ENCODE data around the gene ITPKA. TPM values are rescaled to one million over a fixed set of nuclear protein-coding genes. Genes with fewer than 3 reads are reported as not detected.

The ITPKA gene
- total RNA-seq, 1 experiment from 2014 or later: 16.8 TPM

DNA sequence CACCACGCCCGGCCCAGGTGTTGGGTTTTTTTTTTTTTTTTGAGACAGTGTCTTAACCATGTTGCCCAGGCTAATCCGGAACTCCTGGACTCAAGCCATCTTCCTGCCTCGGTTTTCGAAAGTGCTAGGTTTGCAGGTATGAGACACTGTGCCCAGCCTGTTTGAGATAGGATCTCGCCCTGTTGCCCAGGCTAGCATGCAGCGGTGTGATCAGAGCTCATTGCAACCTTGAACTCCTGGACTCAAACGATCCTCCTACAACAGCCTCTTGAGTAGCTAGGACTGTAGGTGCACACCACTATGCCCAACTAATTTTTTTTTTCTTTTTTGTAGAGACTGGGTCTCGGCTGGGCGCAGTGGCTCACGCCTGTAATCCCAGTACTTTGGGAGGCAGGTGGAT lies 20.3 kb upstream of the ITPKA start:
- H2AFZ ChIP-seq (ENCODE audit: low read length): no peak overlapping the region
- ChIA-PET CTCF (interaction anchor here (0.6 kb wide), 1 partner anchor 337 kb away, joined by 3 read pairs; no protein-coding TSS in a partner anchor), POLR2A (ENCODE audit: unreplicated experiment) (no interaction called here)
- H3F3A ChIP-seq (ENCODE audit: low read length, unreplicated experiment): no peaks in the 10 kb centered on the region
- TF ChIP-seq CTCF (conservative IDR thresholded peaks at IDR 0.05; ENCODE audit: low read depth, low read length): no peak
- TF ChIP-seq EZH2 (IDR thresholded peaks at IDR 0.05; ENCODE audit: low read length, unreplicated experiment): no peak
- no peak for TF ChIP-seq EZH2phosphoT487 (IDR thresholded peaks at IDR 0.05; ENCODE audit: borderline replicate concordance, low read length)
- H3K9ac ChIP-seq (ENCODE audit: low read length): no peak overlapping the region
- peaks cover 20% of the 10 kb centered on the region for H3K4me1 ChIP-seq (ENCODE audit: insufficient read depth, low read length)
- peaks cover 48% of the 10 kb centered on the region for H3K36me3 ChIP-seq (ENCODE audit: low read depth, low read length)
- no peaks in the 10 kb centered on the region for H3K79me2 ChIP-seq (ENCODE audit: low read length)
- no peak for DNase-seq
- no peaks in the 10 kb centered on the region for H4K20me1 ChIP-seq (ENCODE audit: low read length)
- no peak overlapping the region for H3K4me3 ChIP-seq (ENCODE audit: low read length)
- intact Hi-C loops (cut with micrococcal nuclease): no loop called here
- H3K27ac ChIP-seq (ENCODE audit: low read length): no peak overlapping the region
- H3K27me3 ChIP-seq (ENCODE audit: low read length): no peaks in the 10 kb centered on the region
- no peaks in the 10 kb centered on the region for H3K9me3 ChIP-seq (ENCODE audit: low read length)
- ATAC-seq: no peak
- H3K9me2 ChIP-seq (replicated peaks; ENCODE audit: low read length): no peaks in the 10 kb centered on the region
- no peak overlapping the region for H3K4me2 ChIP-seq (ENCODE audit: low read length)
- no TSS peak for BruUV-seq (replicated peaks)

GRCh38 chr15:41474436-41474835 lies 19.2 kb upstream of the ITPKA start:
- H3K9me3 ChIP-seq (ENCODE audit: low read length): no peaks in the 10 kb centered on the region
- no peaks in the 10 kb centered on the region for H3F3A ChIP-seq (ENCODE audit: low read length, unreplicated experiment)
- 0 out of 2 replicates have a peak overlapping the region, but pooled peaks have one; percentile 1 for H3K4me2 ChIP-seq (ENCODE audit: low read length)
- H3K36me3 ChIP-seq (ENCODE audit: low read depth, low read length): peaks cover 56% of the 10 kb centered on the region
- peak overlapping the region; percentile 56 for H3K27ac ChIP-seq (ENCODE audit: low read length)
- CTCF ChIA-PET: no interaction called here
- no TSS peak for BruUV-seq (replicated peaks)
- H3K4me3 ChIP-seq (ENCODE audit: low read length): no peak overlapping the region
- peaks cover 20% of the 10 kb centered on the region for H3K4me1 ChIP-seq (ENCODE audit: insufficient read depth, low read length)
- DNase-seq: no peak
- no peak overlapping the region for H2AFZ ChIP-seq (ENCODE audit: low read length)
- TF ChIP-seq CTCF (conservative IDR thresholded peaks at IDR 0.05; ENCODE audit: low read depth, low read length): peak; percentile 28
- TF ChIP-seq EZH2 (IDR thresholded peaks at IDR 0.05; ENCODE audit: low read length, unreplicated experiment): no peak
- POLR2A ChIA-PET (ENCODE audit: unreplicated experiment): interaction anchor here (0.5 kb wide), 1 partner anchor 31 kb away, joined by 3 read pairs; no protein-coding TSS in a partner anchor
- H3K79me2 ChIP-seq (ENCODE audit: low read length): no peaks in the 10 kb centered on the region
- no peak overlapping the region for H3K9ac ChIP-seq (ENCODE audit: low read length)
- no peaks in the 10 kb centered on the region for H3K9me2 ChIP-seq (replicated peaks; ENCODE audit: low read length)
- intact Hi-C loops (cut with micrococcal nuclease): no loop called here
- H3K27me3 ChIP-seq (ENCODE audit: low read length): no peaks in the 10 kb centered on the region
- H4K20me1 ChIP-seq (ENCODE audit: low read length): no peaks in the 10 kb centered on the region
- peak; percentile 37 for ATAC-seq

GRCh38 chr15:41474941-41475340 lies 18.7 kb upstream of the ITPKA start:
- intact Hi-C loops (cut with micrococcal nuclease): no loop called here
- peak; percentile 75 for DNase-seq
- no peak for TF ChIP-seq CTCF (conservative IDR thresholded peaks at IDR 0.05; ENCODE audit: low read depth, low read length)
- no peak for TF ChIP-seq EZH2phosphoT487 (IDR thresholded peaks at IDR 0.05; ENCODE audit: borderline replicate concordance, low read length)
- TF ChIP-seq EZH2 (IDR thresholded peaks at IDR 0.05; ENCODE audit: low read length, unreplicated experiment): no peak
- Histone ChIP-seq H3K9me3 (ENCODE audit: low read length) (no peaks in the 10 kb centered on the region), H4K20me1 (ENCODE audit: low read length) (no peaks in the 10 kb centered on the region), H3K9ac (ENCODE audit: low read length) (no peak overlapping the region), H3F3A (ENCODE audit: low read length, unreplicated experiment) (no peaks in the 10 kb centered on the region), H3K27ac (ENCODE audit: low read length) (peak overlapping the region; percentile 56), H3K9me2 (replicated peaks; ENCODE audit: low read length) (no peaks in the 10 kb centered on the region), H3K36me3 (ENCODE audit: low read depth, low read length) (peaks cover 54% of the 10 kb centered on the region), H3K4me1 (ENCODE audit: insufficient read depth, low read length) (peaks cover 20% of the 10 kb centered on the region), H3K79me2 (ENCODE audit: low read length) (no peaks in the 10 kb centered on the region), H3K4me3 (ENCODE audit: low read length) (no peak overlapping the region), H2AFZ (ENCODE audit: low read length) (no peak overlapping the region), H3K4me2 (ENCODE audit: low read length) (0 out of 2 replicates have a peak overlapping the region, but pooled peaks have one; percentile 1), H3K27me3 (ENCODE audit: low read length) (no peaks in the 10 kb centered on the region)
- ChIA-PET POLR2A (ENCODE audit: unreplicated experiment) (no interaction called here), CTCF (interaction anchor here (0.6 to 0.8 kb wide), 2 partner anchors 8 to 15 kb away, joined by 3 to 5 read pairs; no protein-coding TSS in a partner anchor)
- BruUV-seq (replicated peaks): no TSS peak
- ATAC-seq: peak; percentile 88

Data from PC-3 (cell line).